Upper lobe of left lung (tissue), 4 donors: ENCODE data around the gene CERS2.

Source experiments
- CTCF ChIP-seq, 6 experiments: fragments of 450-650 bp in 4 of 6; fragments of 200-600 bp in 2 of 6; sonication (generic) in 2 of 6; IDR thresholded peaks; one replicate each; pipeline ENCODE4 v1.5.1; 2016 to 2019; ENCODE audit warnings: antibody characterized with exemption in 6 of 6
- POLR2A ChIP-seq, 4 donors: fragments of 450-650 bp; IDR thresholded peaks; one replicate each; pipeline ENCODE4 v1.5.1; 2016 to 2017; ENCODE audit warnings: antibody characterized with exemption in 4 of 4, mild to moderate bottlenecking in 2 of 4

- TF ChIP-seq POLR2A (IDR thresholded peaks at IDR 0.05), result no peak
- no peak for TF ChIP-seq CTCF (IDR thresholded peaks at IDR 0.05)
Observed at GRCh38 chr1:151009206-151009587, 34.6 kb upstream of the CERS2 start.
